Prostate gland (tissue), 2 donors: ENCODE results near the gene IL1A. TPM values are rescaled to one million over a fixed set of nuclear protein-coding genes. Genes with fewer than 3 reads are reported as not detected.

ENCODE experiments used
- DNase-seq: peaks from one replicate; pipeline ENCODE4 v3.0.0-alpha.2; 2019; ENCODE audit warnings: low spot score
- H3K27ac ChIP-seq, 2 donors: fragments of 200-600 bp; sonication (generic); 2 replicates each; pipeline ENCODE4 v1.5.1; 2017 to 2019
- H3K27me3 ChIP-seq: fragments of 200-600 bp; sonication (generic); replicated peaks from 2 replicates; pipeline ENCODE4 v1.5.1; 2019; ENCODE audit not compliant: insufficient read depth
- H3K36me3 ChIP-seq, 2 donors: fragments of 200-600 bp; sonication (generic); 1 replicate in 1 of 2; 2 replicates in 1 of 2; pipeline versions ENCODE4 v1.5.1 to v1.8.1; 2017 to 2019
- H3K4me1 ChIP-seq: fragments of 200-600 bp; sonication (generic); replicated peaks from 2 replicates; pipeline ENCODE4 v1.5.1; 2019
- H3K4me3 ChIP-seq, 2 donors: fragments of 200-600 bp; sonication (generic); 2 replicates each; pipeline ENCODE4 v1.5.1; 2017 to 2019
- H3K9me3 ChIP-seq: fragments of 200-600 bp; sonication (generic); 2 replicates; pipeline ENCODE4 v1.5.1; 2017
- CTCF ChIP-seq, 4 experiments: fragments of 200-600 bp in 2 of 4; fragments of 450-650 bp in 2 of 4; sonication (generic) in 2 of 4; IDR thresholded peaks; 1 replicate in 3 of 4; 2 replicates in 1 of 4; pipeline ENCODE4 v1.5.1; 2016 to 2019; ENCODE audit warnings: antibody characterized with exemption in 4 of 4, mild to moderate bottlenecking in 2 of 4, moderate library complexity in 2 of 4
- POLR2A ChIP-seq: fragments of 450-650 bp; IDR thresholded peaks from one replicate; pipeline ENCODE4 v1.6.1; 2016; ENCODE audit warnings: antibody characterized with exemption, mild to moderate bottlenecking
- POLR2AphosphoS5 ChIP-seq: sonication (generic); formaldehyde crosslinking; IDR thresholded peaks from one replicate; pipeline ENCODE4 v1.6.1; 2017; ENCODE audit warnings: antibody characterized with exemption
- WGBS: methylation state at CpG from one replicate; pipeline ENCODE4 v1.1.5; 2018; 5-methylcytosine and 5-hydroxymethylcytosine counted together
- intact Hi-C: fragments of 100-400 bp; cut with DNase I; formaldehyde crosslinking; loops from one replicate; pipeline ENCODE4 v1.14.2; 2022
- total RNA-seq, 2 donors: library from RNA; depleted of rRNA; stranded (reverse); fragments of >200 nt; gene quantifications; one replicate each; pipeline ENCODE4 v1.1.0, GENCODE V29; 2016

The IL1A gene
- total RNA-seq, 2 donors from 2014 or later: 27.4 TPM; not detected in 1

- Histone ChIP-seq H3K36me3 (no peaks in the 10 kb centered on the region), H3K27me3 (no peaks in the 10 kb centered on the region), H3K9me3 (no peaks in the 10 kb centered on the region), H3K27ac (no peak overlapping the region), H3K4me3 (no peak overlapping the region), H3K4me1 (no peaks in the 10 kb centered on the region)
- TF ChIP-seq CTCF (IDR thresholded peaks at IDR 0.05): no peak
- no peak for TF ChIP-seq POLR2A
- no peak for TF ChIP-seq POLR2AphosphoS5
- DNase-seq: no peak
- 87% methylated on average over 3 of the region's 3 CpGs for WGBS
- intact Hi-C loops: no loop called here
Measured at GRCh38 chr2:112828251-112828691, 44.0 kb upstream of the IL1A start.

GRCh38 chr2:112827604-112828185 is 43.4 kb upstream of the IL1A start:
- Histone ChIP-seq H3K9me3 (no peaks in the 10 kb centered on the region), H3K36me3 (no peaks in the 10 kb centered on the region), H3K27me3 (no peaks in the 10 kb centered on the region), H3K27ac (no peak overlapping the region), H3K4me1 (no peaks in the 10 kb centered on the region), H3K4me3 (no peak overlapping the region)
- TF ChIP-seq POLR2AphosphoS5: no peak
- no peak for TF ChIP-seq CTCF (IDR thresholded peaks at IDR 0.05)
- no peak for TF ChIP-seq POLR2A
- no peak for DNase-seq
- 89% methylated on average over 6 of the region's 6 CpGs for WGBS
- intact Hi-C loops: no loop called here

GRCh38 chr2:112827009-112827408 is 42.7 kb upstream of the IL1A start:
- DNase-seq: no peak
- Histone ChIP-seq H3K4me1 (no peaks in the 10 kb centered on the region), H3K27me3 (no peaks in the 10 kb centered on the region), H3K27ac (no peak overlapping the region), H3K4me3 (no peak overlapping the region), H3K9me3 (no peaks in the 10 kb centered on the region), H3K36me3 (no peaks in the 10 kb centered on the region)
- TF ChIP-seq POLR2AphosphoS5: no peak
- WGBS: 83% methylated on average over 3 of the region's 3 CpGs
- intact Hi-C loops: no loop called here

- Histone ChIP-seq H3K36me3 (no peaks in the 10 kb centered on the region), H3K4me1 (no peaks in the 10 kb centered on the region), H3K27me3 (no peaks in the 10 kb centered on the region), H3K9me3 (no peaks in the 10 kb centered on the region), H3K4me3 (no peak overlapping the region), H3K27ac (no peak overlapping the region)
- no peak for DNase-seq
- WGBS: 93% methylated on average over 2 of the region's 2 CpGs
- intact Hi-C loops: no loop called here
- TF ChIP-seq CTCF (IDR thresholded peaks at IDR 0.05) (no peak), POLR2AphosphoS5 (no peak), POLR2A (no peak)
Measured at GRCh38 chr2:112825706-112826105, 41.4 kb upstream of the IL1A start.

GRCh38 chr2:112824694-112825085 is 40.4 kb upstream of the IL1A start:
- H3K36me3 ChIP-seq: no peaks in the 10 kb centered on the region
- no peak overlapping the region for H3K4me3 ChIP-seq
- DNase-seq: no peak
- intact Hi-C loops: no loop called here
- H3K4me1 ChIP-seq: no peaks in the 10 kb centered on the region
- no peak overlapping the region for H3K27ac ChIP-seq
- H3K27me3 ChIP-seq: no peaks in the 10 kb centered on the region
- TF ChIP-seq CTCF (IDR thresholded peaks at IDR 0.05) (no peak), POLR2AphosphoS5 (no peak), POLR2A (no peak)
- no peaks in the 10 kb centered on the region for H3K9me3 ChIP-seq
